ENCODE results near the gene SPAG17.
A peak's percentile ranks its signal among the peaks of the same experiment; 100 is the strongest.

Gene SPAG17

GRCh38 chr1:118200836-118201235, 15.8 kb upstream of the SPAG17 start (continued):
- no peak for TF ChIP-seq KLF16 (tag by site-specific recombination; IDR thresholded peaks at IDR 0.05)

DNA sequence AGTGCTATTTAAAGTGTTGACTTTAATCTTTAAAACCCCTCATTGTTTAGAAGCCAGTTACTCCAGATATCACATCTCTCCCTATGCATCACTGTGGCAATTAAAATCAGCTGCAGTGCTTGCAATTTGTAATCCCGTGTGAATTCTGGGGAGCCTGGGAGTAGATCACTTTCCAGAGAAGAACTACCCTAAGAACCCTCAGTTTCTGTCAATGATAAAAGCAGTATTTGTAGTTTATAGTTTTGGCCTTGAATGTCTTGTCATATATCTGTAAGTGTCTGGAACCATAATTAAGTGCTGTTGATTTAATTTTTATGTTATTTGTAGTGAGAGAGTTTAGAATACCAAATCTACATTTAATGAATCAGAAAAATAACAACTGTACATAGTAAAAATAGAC, 5.5 kb upstream of the SPAG17 start:
- POLR2A ChIA-PET = no interaction called here

DNA sequence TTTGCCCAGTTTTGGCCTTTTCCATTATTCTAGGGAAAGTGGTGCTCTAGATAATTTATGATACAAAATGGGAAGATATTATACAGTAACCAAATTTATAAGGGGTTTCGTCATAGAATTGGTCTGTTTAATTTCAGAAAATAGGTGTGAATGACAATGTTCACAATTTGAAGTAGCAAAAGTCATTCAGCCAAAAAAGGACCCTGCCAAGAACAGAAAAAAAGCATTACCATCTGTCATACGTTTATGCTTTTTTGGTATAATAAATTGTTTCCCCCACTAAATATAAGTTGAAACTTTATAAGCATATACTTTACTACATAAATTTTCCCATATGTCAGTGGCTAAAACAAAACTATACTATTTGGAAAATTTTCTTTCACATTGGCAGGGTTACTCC, 4.5 kb upstream of the SPAG17 start:
- Histone ChIP-seq H3K4me3 (ENCODE audit: low read depth, low read length) (no peak overlapping the region), H3K36me3 (ENCODE audit: control insufficient read depth in 2 of 2, insufficient read depth in 1 of 2, low read length in 2 of 2) (no peaks in the 10 kb centered on the region), H3K27ac (ENCODE audit: extremely low read depth, low read depth, low read length) (no peak overlapping the region), H3K9me3 (ENCODE audit: control insufficient read depth, insufficient read depth, low read depth, low read length) (no peaks in the 10 kb centered on the region), H3K4me1 (ENCODE audit: control insufficient read depth, insufficient read depth, low read length) (no peaks in the 10 kb centered on the region)
- TF ChIP-seq OVOL3 (tag by site-specific recombination; IDR thresholded peaks at IDR 0.05) = no peak
- no peak for TF ChIP-seq ZNF670 (tag by site-specific recombination; IDR thresholded peaks at IDR 0.05; ENCODE audit: low read depth)
- TF ChIP-seq ZNF677 (tag by site-specific recombination; IDR thresholded peaks at IDR 0.05) = peak; percentile 84
- ChIA-PET POLR2A (no interaction called here), CTCF (interaction anchor here (0.7 kb wide), 1 partner anchor 19 kb away, joined by 3 read pairs; no protein-coding TSS in a partner anchor)

More for the DNA sequence above, 5.5 kb upstream of the SPAG17 start:
- H3K27ac ChIP-seq (ENCODE audit: extremely low read depth, low read depth, low read length) = no peak overlapping the region
- H3K4me1 ChIP-seq (ENCODE audit: control insufficient read depth, insufficient read depth, low read length) = no peaks in the 10 kb centered on the region
- no peak overlapping the region for H3K4me3 ChIP-seq (ENCODE audit: low read depth, low read length)
- TF ChIP-seq ZFP37 (tag by site-specific recombination; IDR thresholded peaks at IDR 0.05) = no peak
- no peak for TF ChIP-seq ZNF623 (tag by site-specific recombination; IDR thresholded peaks at IDR 0.05)
- TF ChIP-seq ZNF341 (tag by site-specific recombination; IDR thresholded peaks at IDR 0.05; ENCODE audit: low read depth) = no peak
- no peaks in the 10 kb centered on the region for H3K9me3 ChIP-seq (ENCODE audit: control insufficient read depth, insufficient read depth, low read depth, low read length)
- CTCF ChIA-PET = no interaction called here
- no peaks in the 10 kb centered on the region for H3K36me3 ChIP-seq (ENCODE audit: control insufficient read depth in 2 of 2, insufficient read depth in 1 of 2, low read length in 2 of 2)

DNA sequence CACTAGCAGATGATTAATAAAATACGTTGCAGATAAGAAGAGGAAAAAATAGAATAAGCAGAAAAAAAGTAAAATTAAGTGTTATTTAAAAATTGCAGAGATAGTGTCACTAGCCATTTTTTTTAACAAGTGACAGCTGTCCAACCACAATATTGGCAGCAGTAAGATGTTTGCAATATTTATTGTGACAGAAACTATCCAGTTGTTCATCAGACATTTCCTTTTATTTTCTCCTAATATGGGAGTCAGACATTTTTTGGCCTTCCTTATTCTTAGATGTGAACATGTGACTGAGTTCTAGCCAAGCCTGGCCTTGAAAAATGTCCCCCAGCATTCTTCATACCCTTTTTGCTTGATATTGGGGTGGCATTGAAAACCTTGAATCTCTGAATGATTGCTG, 3.4 kb upstream of the SPAG17 start:
- Histone ChIP-seq H3K4me3 (ENCODE audit: low read depth, low read length) (no peak overlapping the region), H3K36me3 (ENCODE audit: control insufficient read depth in 2 of 2, insufficient read depth in 1 of 2, low read length in 2 of 2) (no peaks in the 10 kb centered on the region), H3K9me3 (ENCODE audit: control insufficient read depth, insufficient read depth, low read depth, low read length) (no peaks in the 10 kb centered on the region), H3K4me1 (ENCODE audit: control insufficient read depth, insufficient read depth, low read length) (no peaks in the 10 kb centered on the region), H3K27ac (ENCODE audit: extremely low read depth, low read depth, low read length) (no peak overlapping the region)
- TF ChIP-seq ZNF529 (tag by site-specific recombination; IDR thresholded peaks at IDR 0.05; ENCODE audit: insufficient replicate concordance) (no peak), ZNF2 (tag by site-specific recombination; IDR thresholded peaks at IDR 0.05) (no peak), ZNF48 (tag by site-specific recombination; IDR thresholded peaks at IDR 0.05) (no peak), ZNF37A (tag by site-specific recombination; IDR thresholded peaks at IDR 0.05) (no peak), ZFP41 (tag by site-specific recombination; IDR thresholded peaks at IDR 0.05; ENCODE audit: borderline replicate concordance) (no peak), ZNF398 (tag by site-specific recombination; IDR thresholded peaks at IDR 0.05) (no peak), KLF16 (tag by site-specific recombination; IDR thresholded peaks at IDR 0.05) (no peak), ZNF266 (tag by site-specific recombination; IDR thresholded peaks at IDR 0.05; ENCODE audit: low read depth) (no peak), ZNF214 (tag by site-specific recombination; IDR thresholded peaks at IDR 0.05; ENCODE audit: borderline replicate concordance) (no peak), MZF1 (tag by site-specific recombination; IDR thresholded peaks at IDR 0.05; ENCODE audit: borderline replicate concordance) (no peak), ZNF132 (tag by site-specific recombination; IDR thresholded peaks at IDR 0.05; ENCODE audit: borderline replicate concordance) (no peak), ZNF510 (tag by site-specific recombination; IDR thresholded peaks at IDR 0.05; ENCODE audit: insufficient replicate concordance) (no peak), ZBTB7A (tag by site-specific recombination; IDR thresholded peaks at IDR 0.05; ENCODE audit: low read depth) (no peak), ZSCAN5A (tag by site-specific recombination; IDR thresholded peaks at IDR 0.05) (no peak), SCRT2 (tag by site-specific recombination; IDR thresholded peaks at IDR 0.05) (no peak), ZNF747 (tag by site-specific recombination; IDR thresholded peaks at IDR 0.05) (no peak), ZNF157 (tag by site-specific recombination; IDR thresholded peaks at IDR 0.05) (no peak)
- TF ChIP-seq, protein P1, sequence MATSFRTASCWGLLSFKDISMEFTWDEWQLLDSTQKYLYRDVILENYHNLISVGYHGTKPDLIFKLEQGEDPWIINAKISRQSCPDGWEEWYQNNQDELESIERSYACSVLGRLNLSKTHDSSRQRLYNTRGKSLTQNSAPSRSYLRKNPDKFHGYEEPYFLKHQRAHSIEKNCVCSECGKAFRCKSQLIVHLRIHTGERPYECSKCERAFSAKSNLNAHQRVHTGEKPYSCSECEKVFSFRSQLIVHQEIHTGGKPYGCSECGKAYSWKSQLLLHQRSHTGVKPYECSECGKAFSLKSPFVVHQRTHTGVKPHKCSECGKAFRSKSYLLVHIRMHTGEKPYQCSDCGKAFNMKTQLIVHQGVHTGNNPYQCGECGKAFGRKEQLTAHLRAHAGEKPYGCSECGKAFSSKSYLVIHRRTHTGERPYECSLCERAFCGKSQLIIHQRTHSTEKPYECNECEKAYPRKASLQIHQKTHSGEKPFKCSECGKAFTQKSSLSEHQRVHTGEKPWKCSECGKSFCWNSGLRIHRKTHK (tag by site-specific recombination; IDR thresholded peaks at IDR 0.05) = no peak
- TF ChIP-seq, protein P2, sequence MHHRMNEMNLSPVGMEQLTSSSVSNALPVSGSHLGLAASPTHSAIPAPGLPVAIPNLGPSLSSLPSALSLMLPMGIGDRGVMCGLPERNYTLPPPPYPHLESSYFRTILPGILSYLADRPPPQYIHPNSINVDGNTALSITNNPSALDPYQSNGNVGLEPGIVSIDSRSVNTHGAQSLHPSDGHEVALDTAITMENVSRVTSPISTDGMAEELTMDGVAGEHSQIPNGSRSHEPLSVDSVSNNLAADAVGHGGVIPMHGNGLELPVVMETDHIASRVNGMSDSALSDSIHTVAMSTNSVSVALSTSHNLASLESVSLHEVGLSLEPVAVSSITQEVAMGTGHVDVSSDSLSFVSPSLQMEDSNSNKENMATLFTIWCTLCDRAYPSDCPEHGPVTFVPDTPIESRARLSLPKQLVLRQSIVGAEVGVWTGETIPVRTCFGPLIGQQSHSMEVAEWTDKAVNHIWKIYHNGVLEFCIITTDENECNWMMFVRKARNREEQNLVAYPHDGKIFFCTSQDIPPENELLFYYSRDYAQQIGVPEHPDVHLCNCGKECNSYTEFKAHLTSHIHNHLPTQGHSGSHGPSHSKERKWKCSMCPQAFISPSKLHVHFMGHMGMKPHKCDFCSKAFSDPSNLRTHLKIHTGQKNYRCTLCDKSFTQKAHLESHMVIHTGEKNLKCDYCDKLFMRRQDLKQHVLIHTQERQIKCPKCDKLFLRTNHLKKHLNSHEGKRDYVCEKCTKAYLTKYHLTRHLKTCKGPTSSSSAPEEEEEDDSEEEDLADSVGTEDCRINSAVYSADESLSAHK (tag by site-specific recombination; IDR thresholded peaks at IDR 0.05) = no peak
- ChIA-PET POLR2A (no interaction called here), CTCF (no interaction called here)
